GM12878 (cell line): ENCODE results near the gene PSMD12. TPM values are rescaled to one million over a fixed set of nuclear protein-coding genes. Genes with fewer than 3 reads are reported as not detected.

ENCODE experiments used
- ATAC-seq: fragments of 200-7000 bp; cut with Tn5 transposase; 3 replicates; pipeline ENCODE4 v1.9.1; 2020; ENCODE audit warnings: mild to moderate bottlenecking, moderate library complexity
- BruUV-seq: library from RNA; stranded (reverse); fragments of 400-500 nt; replicated peaks from 2 replicates; lab custom pipeline; 2021; lab: Mats Ljungman, UMichigan
- CTCF ChIA-PET: fragments of 300-600 bp; sonication (Branson Sonifier 250); formaldehyde crosslinking; extraction: SDS; loops from one replicate; lab custom pipeline; 2021; ENCODE audit warnings: inconsistent platforms; lab: Yijun Ruan, JAX
- POLR2A ChIA-PET: fragments of 350-600 bp; formaldehyde crosslinking; extraction: SDS; loops from one replicate; lab custom pipeline; 2021; ENCODE audit warnings: inconsistent platforms; lab: Charles Lee
- RAD21 ChIA-PET: fragments of 300-600 bp; sonication (Branson Sonifier 250); formaldehyde crosslinking; loops from one replicate; lab custom pipeline; 2023; ENCODE audit warnings: antibody characterized with exemption; ENCODE audit not compliant: unreplicated experiment; lab: Charles Lee
- SMC1A ChIA-PET: fragments of 300-600 bp; sonication (Branson Sonifier 250); formaldehyde crosslinking; loops from one replicate; lab custom pipeline; 2023; ENCODE audit not compliant: unreplicated experiment, uncharacterized antibody; lab: Charles Lee
- DNase-seq: peaks from one replicate; pipeline ENCODE4 v3.0.0-alpha.2; 2011; ENCODE audit warnings: low read depth, low spot score
- FAIRE-seq: peaks from 3 replicates; lab custom pipeline; 2011; peaks lifted over from hg19 to GRCh38; lab: Jason Lieb, UNC
- H2AFZ ChIP-seq: 2 replicates; pipeline ENCODE4 v1.6.0; 2011; ENCODE audit warnings: low read depth, low read length, control low read depth; ENCODE audit not compliant: control insufficient read depth
- H3K27ac ChIP-seq: 2 replicates; pipeline ENCODE4 v1.5.1; 2011; ENCODE audit warnings: control low read depth; ENCODE audit not compliant: control insufficient read depth, insufficient read depth
- H3K27me3 ChIP-seq, 2 experiments: replicated peaks in 1 of 2; 2 replicates each; pipeline versions ENCODE4 v1.6.0 to v1.6.1; 2011; ENCODE audit warnings: low read length in 1 of 2; ENCODE audit not compliant: control insufficient read depth in 2 of 2, insufficient read depth in 2 of 2
- H3K36me3 ChIP-seq, 2 experiments: 2 replicates each; pipeline ENCODE4 v1.5.1; 2011; ENCODE audit warnings: low read length in 1 of 2; ENCODE audit not compliant: control insufficient read depth in 2 of 2, insufficient read depth in 2 of 2
- H3K4me1 ChIP-seq: 2 replicates; pipeline ENCODE4 v1.6.1; 2011; ENCODE audit warnings: mild to moderate bottlenecking, low read length, moderate library complexity, mixed read lengths; ENCODE audit not compliant: control insufficient read depth, insufficient read depth
- H3K4me2 ChIP-seq: 2 replicates; pipeline ENCODE4 v1.6.0; 2011; ENCODE audit warnings: control low read depth; ENCODE audit not compliant: control insufficient read depth, insufficient read depth
- H3K4me3 ChIP-seq: fragments of 200-600 bp; sonication (generic); 2 replicates; pipeline ENCODE4 v1.5.1; 2016
- H3K79me2 ChIP-seq: 2 replicates; pipeline ENCODE4 v1.6.0; 2011; ENCODE audit warnings: low read length; ENCODE audit not compliant: control insufficient read depth, insufficient read depth
- H3K9ac ChIP-seq: 2 replicates; pipeline ENCODE4 v1.8.0; 2011; ENCODE audit warnings: low read length, control low read depth, mixed read lengths; ENCODE audit not compliant: control insufficient read depth, insufficient read depth
- H3K9me3 ChIP-seq: replicated peaks from 3 replicates; pipeline ENCODE4 v1.5.1; 2011; ENCODE audit warnings: mild to moderate bottlenecking, low read length; ENCODE audit not compliant: control insufficient read depth, insufficient read depth
- H4K20me1 ChIP-seq: 2 replicates; pipeline ENCODE4 v1.6.0; 2011; ENCODE audit not compliant: control insufficient read depth, insufficient read depth
- CHD4 ChIP-seq: fragments of 200-600 bp; sonication (generic); IDR thresholded peaks from 2 replicates; pipeline ENCODE4 v1.6.1; 2016; ENCODE audit warnings: mild to moderate bottlenecking
- EED ChIP-seq: sonication (generic); IDR thresholded peaks from 2 replicates; pipeline ENCODE4 v1.6.1; 2016; ENCODE audit warnings: antibody characterized with exemption, low read depth
- FOS ChIP-seq: IDR thresholded peaks from 3 replicates; pipeline ENCODE4 v1.6.1; 2011; ENCODE audit warnings: borderline replicate concordance; ENCODE audit not compliant: insufficient read length; ENCODE audit errors: extremely low read depth
- FOXM1 ChIP-seq: IDR thresholded peaks from 2 replicates; pipeline ENCODE4 v1.6.1; 2012; ENCODE audit warnings: low read depth, mild to moderate bottlenecking, inconsistent platforms, low read length, moderate library complexity
- IRF5 ChIP-seq: fragments of 450-650 bp; IDR thresholded peaks from 2 replicates; pipeline ENCODE4 v1.6.1; 2017; ENCODE audit warnings: borderline replicate concordance
- MYC ChIP-seq: IDR thresholded peaks from 2 replicates; pipeline ENCODE4 v1.6.1; 2011; ENCODE audit warnings: mild to moderate bottlenecking, low read length, moderate library complexity, inconsistent platforms; ENCODE audit not compliant: insufficient read depth, insufficient replicate concordance, insufficient read length, severe bottlenecking
- NBN ChIP-seq: fragments of 450-650 bp; IDR thresholded peaks from 2 replicates; pipeline ENCODE4 v1.6.1; 2016
- SIN3A ChIP-seq: IDR thresholded peaks from 2 replicates; pipeline ENCODE4 v1.6.1; 2012; ENCODE audit warnings: low read depth, low read length, improper control_type of control experiment
- USF2 ChIP-seq: IDR thresholded peaks from 2 replicates; pipeline ENCODE4 v1.6.1; 2011; ENCODE audit warnings: low read depth, low read length, improper control_type of control experiment, borderline replicate concordance
- ZNF217 ChIP-seq: fragments of 450-650 bp; IDR thresholded peaks from 2 replicates; pipeline ENCODE4 v1.6.1; 2017; ENCODE audit warnings: antibody characterized with exemption, mild to moderate bottlenecking
- WGBS: methylation state at CpG from one replicate; pipeline ENCODE4 v1.1.6; 2016; ENCODE audit warnings: low lambda C conversion rate; ENCODE audit not compliant: insufficient replicate concordance, insufficient coverage; ENCODE audit errors: missing lambda C conversion rate; 5-methylcytosine and 5-hydroxymethylcytosine counted together
- in situ Hi-C: fragments of 300-500 bp; cut with MboI; formaldehyde crosslinking; loops from 9 replicates; pipeline ENCODE4 v1.14.3; 2018; ENCODE audit warnings: mixed read lengths
- intact Hi-C: fragments of 100-400 bp; cut with micrococcal nuclease; formaldehyde crosslinking; loops from one replicate; pipeline ENCODE4 v1.14.2; 2022; ENCODE audit not compliant: unreplicated experiment
- polyA plus RNA-seq, 11 experiments: library from polyadenylated mRNA; depleted of rRNA in 4 of 11; unstranded in 6 of 11; stranded (reverse) in 5 of 11; fragments of >200 nt; fragmentation: Nextera tagmentation in 4 of 11; fragmentation: Illumina TruSeq in 1 of 11; extraction: Ambion mirVana in 4 of 11; extraction: Trizol in 1 of 11; gene quantifications; 1 replicate in 1 of 11; 2 replicates in 10 of 11; pipeline versions ENCODE4 v1.2.1 to v1.2.3, GENCODE V29; 2011 to 2016; ENCODE audit warnings: inconsistent platforms in 2 of 11, missing spikeins in 2 of 11, low read depth in 1 of 11
- total RNA-seq, 4 experiments: library from RNA; depleted of rRNA in 3 of 4; stranded (reverse); fragments of >200 nt in 3 of 4; fragmentation: Illumina TruSeq in 1 of 4; extraction: Trizol in 1 of 4; gene quantifications; 2 replicates each; pipeline versions ENCODE4 v1.2.1 to v1.2.3, GENCODE V29; 2013 to 2021

PSMD12 gene
- total and polyA plus RNA-seq, 10 of the 15 experiments (the other 5 are each of a cell fraction or from before 2014, with no cell fraction given): 19.8 to 149 (median 47.5) TPM

- BruUV-seq: TSS peak; percentile 2
- no peak for FAIRE-seq
Observed at GRCh38 chr17:67353929-67354574, 12.3 kb downstream of the PSMD12 start.

More at GRCh38 chr17:67353929-67354574, 12.3 kb downstream of the PSMD12 start:
- Histone ChIP-seq H3K36me3 (peaks cover 7 to 40% of the 10 kb centered on the region in 2 experiments), H3K4me2 (no peak overlapping the region), H3K4me3 (no peak overlapping the region), H3K4me1 (peaks cover 3% of the 10 kb centered on the region), H2AFZ (no peak overlapping the region), H3K9me3 (no peaks in the 10 kb centered on the region), H4K20me1 (no peaks in the 10 kb centered on the region), H3K27ac (no peak overlapping the region), H3K9ac (no peak overlapping the region), H3K79me2 (peaks cover 13% of the 10 kb centered on the region), H3K27me3 (no peaks in the 10 kb centered on the region)
- POLR2A ChIA-PET: interaction anchor here (0.7 kb wide), 1 partner anchor 56 kb away, joined by 6 read pairs; no protein-coding TSS in a partner anchor
- TF ChIP-seq CHD4 (no peak), NBN (no peak), FOXM1 (no peak), USF2 (no peak), FOS (no peak), MYC (no peak), EED (no peak), SIN3A (no peak), IRF5 (no peak), ZNF217 (no peak)
- SMC1A ChIA-PET: interaction anchor here (1.5 kb wide), 1 partner anchor 12 kb away, joined by 5 read pairs; no protein-coding TSS in a partner anchor
- CTCF ChIA-PET: no interaction called here
- RAD21 ChIA-PET: no interaction called here
- DNase-seq (no peak), ATAC-seq (no peak)
- in situ Hi-C loops (no loop called here), intact Hi-C loops (no loop called here)
- 92% methylated on average over 8 of the region's 8 CpGs for WGBS
